CD4-positive, CD25-positive, alpha-beta regulatory T cell (primary cell): ENCODE results near the gene C21orf91. TPM values are rescaled to one million over a fixed set of nuclear protein-coding genes. Genes with fewer than 3 reads are reported as not detected.

Experiments used
- ATAC-seq, 2 donors: fragments of 150-1000 bp; cut with Tn5 transposase; one replicate each; pipeline ENCODE4 v1.10.0; 2021; ENCODE audit warnings: low read depth in 2 of 2, moderate number of reproducible peaks in 2 of 2, moderate library complexity in 1 of 2
- DNase-seq, 3 donors: peaks; one replicate each; pipeline versions ENCODE4 v3.0.0 to v3.0.0-alpha.2; 2012 to 2022; ENCODE audit warnings: mixed read lengths in 1 of 3
- H3K27ac ChIP-seq: one replicate; pipeline ENCODE4 v1.7.0; 2013; ENCODE audit warnings: mild to moderate bottlenecking, low read length; ENCODE audit not compliant: insufficient read depth, poor library complexity, severe bottlenecking
- H3K27me3 ChIP-seq: one replicate; pipeline ENCODE4 v1.7.0; 2013; ENCODE audit warnings: low read length; ENCODE audit not compliant: control insufficient read depth, insufficient read depth
- H3K36me3 ChIP-seq: one replicate; pipeline ENCODE4 v1.7.0; 2013; ENCODE audit warnings: mild to moderate bottlenecking, low read length, moderate library complexity; ENCODE audit not compliant: control insufficient read depth, insufficient read depth
- H3K4me1 ChIP-seq: 2 replicates; pipeline ENCODE4 v1.7.0; 2013; ENCODE audit warnings: mild to moderate bottlenecking, low read length; ENCODE audit not compliant: insufficient read depth, control insufficient read depth, poor library complexity, severe bottlenecking
- H3K4me3 ChIP-seq: one replicate; pipeline ENCODE4 v1.7.0; 2013; ENCODE audit warnings: low read depth, mild to moderate bottlenecking, low read length, moderate library complexity
- H3K9me3 ChIP-seq, 2 experiments: 1 replicate in 1 of 2; 2 replicates in 1 of 2; pipeline ENCODE4 v1.7.0; 2013; ENCODE audit warnings: low read length in 2 of 2, mild to moderate bottlenecking in 1 of 2, moderate library complexity in 1 of 2; ENCODE audit not compliant: control insufficient read depth in 2 of 2
- H3K27ac Mint-ChIP-seq, 3 donors: one replicate each; pipeline ENCODE4 v1.8.0; 2020 to 2022; ENCODE audit warnings: mild to moderate bottlenecking in 3 of 3, mixed read lengths in 3 of 3, moderate library complexity in 2 of 3
- H3K27me3 Mint-ChIP-seq: one replicate; pipeline ENCODE4 v1.8.0; 2022; ENCODE audit warnings: mild to moderate bottlenecking, mixed read lengths
- H3K36me3 Mint-ChIP-seq: one replicate; pipeline ENCODE4 v1.8.0; 2020; ENCODE audit warnings: mixed read lengths
- H3K4me1 Mint-ChIP-seq, 4 donors: one replicate each; pipeline ENCODE4 v1.8.0; 2020 to 2022; ENCODE audit warnings: mixed read lengths in 4 of 4, mild to moderate bottlenecking in 1 of 4
- H3K4me3 Mint-ChIP-seq, 4 donors: one replicate each; pipeline ENCODE4 v1.8.0; 2020 to 2022; ENCODE audit warnings: mild to moderate bottlenecking in 4 of 4, mixed read lengths in 4 of 4, moderate library complexity in 3 of 4
- H3K9me3 Mint-ChIP-seq, 7 donors: one replicate each; pipeline ENCODE4 v1.8.0; 2020 to 2022; ENCODE audit warnings: mixed read lengths in 7 of 7, mild to moderate bottlenecking in 3 of 7, moderate library complexity in 2 of 7
- polyA plus RNA-seq, 4 donors: library from polyadenylated mRNA; unstranded; fragments of 300-500 nt; fragmentation: Illumina TruSeq; gene quantifications; one replicate each; pipeline ENCODE4 v1.2.3, GENCODE V29; 2021
- total RNA-seq: library from RNA; stranded (reverse); gene quantifications from one replicate; pipeline ENCODE4 v1.2.3, GENCODE V29; 2022

The C21orf91 gene
- total and polyA plus RNA-seq, 5 donors from 2014 or later: 59.3 to 74.6 (median 67.8) TPM

GRCh38 chr21:17818186-17819113 is 706 bp downstream of the C21orf91 start:
- Mint-ChIP-seq H3K4me3 (peak overlapping the region; percentile 96 to 99 (median 98)), H3K9me3 (peaks cover 0 to 2% (median 0%) of the 10 kb centered on the region in 7 donors), H3K27ac (peak overlapping the region; percentile 96 to 98 (median 97)), H3K27me3 (no peaks in the 10 kb centered on the region), H3K4me1 (peaks cover 32 to 59% (median 42%) of the 10 kb centered on the region in 4 donors), H3K36me3 (peaks cover 19% of the 10 kb centered on the region)
- ATAC-seq (peak; percentile 8 to 17), DNase-seq (peak; percentile 19 to 69 (median 54))
- peak overlapping the region; percentile 100 for H3K4me3 ChIP-seq
- H3K27me3 ChIP-seq: no peaks in the 10 kb centered on the region
- H3K36me3 ChIP-seq: peaks cover 26% of the 10 kb centered on the region
- H3K9me3 ChIP-seq: no peaks in the 10 kb centered on the region
- peaks cover 57% of the 10 kb centered on the region for H3K4me1 ChIP-seq
- peak overlapping the region; percentile 87 for H3K27ac ChIP-seq

DNA sequence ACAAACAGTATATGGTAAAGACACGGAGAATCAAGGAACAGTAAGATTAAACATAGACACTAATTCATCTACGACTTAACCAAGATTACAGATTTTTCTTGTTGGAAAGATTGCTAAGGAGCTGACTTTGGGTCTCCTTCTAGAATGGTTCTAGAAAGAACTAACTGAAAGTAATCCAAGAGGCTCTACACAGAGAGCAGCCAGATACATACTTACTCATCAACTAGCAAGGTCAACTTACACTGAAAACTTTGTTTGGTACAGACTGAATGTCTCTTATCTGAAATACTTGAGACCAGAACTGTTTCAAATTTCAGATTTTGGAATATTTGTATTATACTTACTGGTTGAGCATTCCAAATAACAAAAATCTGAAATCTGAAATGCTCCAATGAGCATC is 5.8 kb downstream of the C21orf91 start:
- H3K4me1 Mint-ChIP-seq: peaks cover 43 to 70% (median 51%) of the 10 kb centered on the region in 4 donors
- Histone ChIP-seq H3K27me3 (no peaks in the 10 kb centered on the region), H3K9me3 (peaks cover 13 to 19% of the 10 kb centered on the region in 2 experiments), H3K36me3 (peaks cover 73% of the 10 kb centered on the region), H3K4me3 (peak overlapping the region; percentile 61), H3K4me1 (peaks cover 61% of the 10 kb centered on the region), H3K27ac (peak overlapping the region; percentile 52)
- no peaks in the 10 kb centered on the region for H3K27me3 Mint-ChIP-seq
- H3K9me3 Mint-ChIP-seq: peaks cover 0 to 15% (median 4%) of the 10 kb centered on the region in 7 donors
- DNase-seq (no peak), ATAC-seq (no peak)
- peak overlapping the region; percentile 5 to 76 (median 39) for H3K4me3 Mint-ChIP-seq
- peak overlapping the region; percentile 21 to 64 (median 34) for H3K27ac Mint-ChIP-seq
- H3K36me3 Mint-ChIP-seq: peaks cover 64% of the 10 kb centered on the region

DNA sequence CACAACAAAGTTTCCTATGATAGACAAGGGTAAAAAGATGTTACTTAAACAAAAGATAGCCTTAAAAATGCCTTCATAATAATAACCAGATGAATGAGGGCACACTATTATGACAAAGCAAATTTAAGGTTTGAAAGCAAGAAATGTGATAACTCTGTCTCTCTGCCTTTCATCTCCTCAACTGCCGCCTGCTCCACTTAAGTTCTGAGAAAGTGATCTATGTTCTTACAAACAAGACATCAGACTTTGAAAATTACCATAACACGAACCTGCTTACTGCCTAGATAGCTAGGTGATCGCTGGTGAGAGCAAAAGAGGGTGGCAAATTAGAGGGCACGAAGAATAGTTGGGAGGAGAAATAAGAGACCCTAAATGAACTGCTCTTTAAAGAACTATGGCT is 13.2 kb downstream of the C21orf91 start:
- Mint-ChIP-seq H3K4me3 (peak overlapping the region in 3 of 4 donors; percentile 5 to 51 (median 40)), H3K27ac (peak overlapping the region; percentile 18 to 99 (median 76)), H3K27me3 (no peaks in the 10 kb centered on the region), H3K9me3 (peaks cover 0 to 25% (median 12%) of the 10 kb centered on the region in 7 donors), H3K36me3 (peaks cover 54% of the 10 kb centered on the region), H3K4me1 (peaks cover 38 to 66% (median 50%) of the 10 kb centered on the region in 4 donors)
- Histone ChIP-seq H3K4me1 (peaks cover 30% of the 10 kb centered on the region), H3K36me3 (peaks cover 50% of the 10 kb centered on the region), H3K27me3 (no peaks in the 10 kb centered on the region), H3K27ac (peak overlapping the region; percentile 44), H3K9me3 (peaks cover 19 to 24% of the 10 kb centered on the region in 2 experiments), H3K4me3 (peak overlapping the region; percentile 27)
- ATAC-seq: peak; percentile 88 to 90
- DNase-seq: peak in 1 of 3 donors; percentile 78

DNA sequence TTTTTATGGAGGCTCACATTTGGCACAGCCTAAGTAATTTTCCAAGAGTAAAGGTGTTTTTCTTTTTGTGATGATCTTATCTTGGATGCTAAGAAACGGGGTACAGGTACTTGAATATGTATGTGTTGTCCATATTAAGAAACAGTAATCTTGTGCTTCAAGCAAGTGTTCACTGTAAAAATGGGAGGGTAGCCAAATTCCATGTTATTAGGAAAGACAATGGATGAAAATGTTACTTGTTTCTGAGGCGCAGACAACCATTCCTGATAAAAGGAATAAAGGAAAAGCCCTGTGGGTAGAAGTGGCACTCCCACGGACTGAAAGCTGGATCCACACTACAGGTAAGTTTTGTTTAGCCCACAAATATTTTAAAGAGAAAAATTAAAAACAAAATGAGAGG is 15.6 kb downstream of the C21orf91 start:
- no peaks in the 10 kb centered on the region for H3K27me3 ChIP-seq
- no peak for ATAC-seq
- H3K36me3 ChIP-seq: peaks cover 26% of the 10 kb centered on the region
- no peak for DNase-seq
- Mint-ChIP-seq H3K27me3 (no peaks in the 10 kb centered on the region), H3K4me3 (peak overlapping the region in 2 of 4 donors; percentile 22 to 27), H3K36me3 (peaks cover 34% of the 10 kb centered on the region), H3K4me1 (peaks cover 40 to 75% (median 58%) of the 10 kb centered on the region in 4 donors), H3K27ac (peak overlapping the region; percentile 11 to 72 (median 64)), H3K9me3 (peaks cover 0 to 10% (median 6%) of the 10 kb centered on the region in 7 donors)
- peaks cover 48% of the 10 kb centered on the region for H3K4me1 ChIP-seq
- peaks cover 2 to 13% of the 10 kb centered on the region in 2 experiments for H3K9me3 ChIP-seq
- no peak overlapping the region for H3K4me3 ChIP-seq
- H3K27ac ChIP-seq: no peak overlapping the region

DNA sequence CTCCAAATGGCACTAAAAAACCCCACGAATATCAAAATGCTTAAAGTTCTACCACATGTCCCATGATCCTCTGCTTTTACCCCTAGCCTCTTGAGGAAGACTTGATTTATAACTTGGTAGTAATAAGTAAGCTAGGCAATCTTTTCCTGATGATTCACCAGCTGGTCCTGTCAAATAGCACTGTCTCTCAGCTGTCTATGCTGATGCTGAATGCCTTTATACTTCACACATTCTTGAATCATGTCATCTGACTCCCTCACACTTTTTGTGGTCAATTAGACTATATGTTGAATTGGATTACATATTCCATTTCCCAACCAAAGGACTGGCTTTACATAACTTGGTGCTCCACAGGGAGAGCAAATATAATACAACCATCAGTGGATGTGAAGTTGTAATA is 16.6 kb downstream of the C21orf91 start:
- H3K27ac Mint-ChIP-seq: peak overlapping the region; percentile 22 to 72 (median 50)
- peaks cover 39 to 75% (median 58%) of the 10 kb centered on the region in 4 donors for H3K4me1 Mint-ChIP-seq
- H3K4me3 Mint-ChIP-seq: no peak overlapping the region
- Histone ChIP-seq H3K4me3 (no peak overlapping the region), H3K27ac (no peak overlapping the region), H3K4me1 (peaks cover 56% of the 10 kb centered on the region), H3K27me3 (no peaks in the 10 kb centered on the region), H3K36me3 (peaks cover 16% of the 10 kb centered on the region), H3K9me3 (peaks cover 0 to 3% of the 10 kb centered on the region in 2 experiments)
- peaks cover 0 to 7% (median 4%) of the 10 kb centered on the region in 7 donors for H3K9me3 Mint-ChIP-seq
- ATAC-seq: no peak
- no peak for DNase-seq
- H3K36me3 Mint-ChIP-seq: peaks cover 25% of the 10 kb centered on the region
- no peaks in the 10 kb centered on the region for H3K27me3 Mint-ChIP-seq

DNA sequence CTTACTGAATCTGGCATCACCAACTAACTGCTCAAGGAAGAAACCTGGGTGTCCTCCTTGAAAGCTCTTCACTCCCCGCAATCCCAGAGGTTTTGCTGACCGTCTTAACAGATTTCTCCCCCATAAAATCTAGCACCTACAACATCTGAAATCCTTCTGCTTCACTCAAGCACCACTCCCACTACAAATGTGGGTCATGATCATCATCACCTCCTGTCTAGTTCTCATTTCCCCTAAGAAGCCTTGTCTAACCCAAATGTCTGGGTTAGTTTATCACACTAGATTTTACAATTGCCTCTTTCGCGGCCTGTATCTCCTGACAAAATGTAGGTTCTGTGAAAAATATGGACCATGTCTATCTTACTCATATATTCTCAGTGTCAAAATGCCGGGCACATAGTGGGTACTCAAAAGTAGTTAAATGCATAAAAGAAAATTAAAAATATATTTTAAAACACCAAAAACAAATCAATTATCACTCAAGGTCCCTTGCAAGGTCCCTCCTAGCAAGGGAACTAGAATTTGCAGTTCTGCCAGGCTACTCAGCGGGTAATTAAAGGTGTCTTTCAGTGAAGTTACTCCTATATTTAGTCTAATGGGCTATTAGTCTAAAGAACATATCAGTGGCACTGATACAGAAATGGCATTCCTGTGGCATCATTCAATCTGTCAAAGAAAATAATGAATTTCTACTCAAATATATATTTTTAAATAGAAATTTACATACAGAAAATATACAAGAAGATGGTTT is 19.6 kb downstream of the C21orf91 start:
- H3K27ac ChIP-seq: peak overlapping the region; percentile 92
- peak; percentile 40 to 54 for ATAC-seq
- H3K9me3 Mint-ChIP-seq: peaks cover 0 to 4% (median 0%) of the 10 kb centered on the region in 7 donors

DNA sequence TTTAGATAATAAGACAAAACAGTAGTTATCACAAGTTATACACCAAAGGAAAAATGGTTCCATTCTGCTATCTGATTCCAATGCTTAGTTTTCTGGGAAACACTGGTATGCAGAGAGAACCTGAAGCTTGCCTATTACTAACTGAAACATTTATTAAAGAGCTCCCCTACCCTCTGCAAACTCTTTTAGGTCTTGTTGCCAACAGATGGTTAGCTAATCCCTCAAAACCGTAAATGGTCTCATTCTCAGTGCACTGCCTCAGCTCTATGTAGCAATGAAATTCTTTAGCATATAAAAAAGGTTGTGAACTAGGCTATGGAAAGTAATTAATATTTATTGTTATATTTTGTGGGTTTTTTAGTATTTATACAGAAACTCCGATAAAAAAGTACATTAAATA is 20.4 kb downstream of the C21orf91 start:
- no peak for DNase-seq
- H3K27ac Mint-ChIP-seq: peak overlapping the region; percentile 17 to 83 (median 32)

More for the DNA sequence above, 19.6 kb downstream of the C21orf91 start:
- Mint-ChIP-seq H3K4me1 (peaks cover 38 to 75% (median 60%) of the 10 kb centered on the region in 4 donors), H3K4me3 (peak overlapping the region; percentile 9 to 62 (median 19)), H3K27me3 (no peaks in the 10 kb centered on the region), H3K36me3 (peaks cover 29% of the 10 kb centered on the region), H3K27ac (peak overlapping the region; percentile 17 to 98 (median 69))
- no peaks in the 10 kb centered on the region for H3K27me3 ChIP-seq
- no peak for DNase-seq
- peak overlapping the region; percentile 46 for H3K4me3 ChIP-seq
- peaks cover 67% of the 10 kb centered on the region for H3K4me1 ChIP-seq
- no peaks in the 10 kb centered on the region for H3K9me3 ChIP-seq
- H3K36me3 ChIP-seq: peaks cover 10% of the 10 kb centered on the region

More for the DNA sequence above, 20.4 kb downstream of the C21orf91 start:
- Histone ChIP-seq H3K27ac (peak overlapping the region; percentile 92), H3K9me3 (no peaks in the 10 kb centered on the region), H3K4me1 (peaks cover 69% of the 10 kb centered on the region), H3K36me3 (peaks cover 6% of the 10 kb centered on the region), H3K27me3 (no peaks in the 10 kb centered on the region), H3K4me3 (peak overlapping the region; percentile 52)
- Mint-ChIP-seq H3K4me3 (peak overlapping the region in 2 of 4 donors; percentile 21 to 23), H3K36me3 (peaks cover 28% of the 10 kb centered on the region), H3K4me1 (peaks cover 34 to 75% (median 60%) of the 10 kb centered on the region in 4 donors), H3K27me3 (no peaks in the 10 kb centered on the region), H3K9me3 (peaks cover 0 to 4% (median 0%) of the 10 kb centered on the region in 7 donors)
- ATAC-seq: no peak
